Esophagus muscularis mucosa (tissue), 3 donors: Measurements from ENCODE around the gene DDAH1.

Experiments used
- CTCF ChIP-seq, 3 experiments: fragments of 200-600 bp in 2 of 3; fragments of 450-650 bp in 1 of 3; sonication (generic) in 2 of 3; IDR thresholded peaks; one replicate each; pipeline ENCODE4 v1.5.1; 2017 to 2019; ENCODE audit warnings: antibody characterized with exemption in 3 of 3, mild to moderate bottlenecking in 2 of 3, moderate library complexity in 1 of 3
- EP300 ChIP-seq: sonication (generic); formaldehyde crosslinking; IDR thresholded peaks from one replicate; pipeline ENCODE4 v1.6.1; 2017; ENCODE audit warnings: antibody characterized with exemption

- TF ChIP-seq CTCF (IDR thresholded peaks at IDR 0.05) (no peak), EP300 (no peak)
These were observed 186.1 kb downstream of the DDAH1 start for GRCh38 chr1:85278853-85279314.
